GM19395 (cell line): ENCODE data around the gene PRKAR1B.
"Not testable (repeated sequence)": the region's sequence is repeated elsewhere in the genome, so short reads cannot be mapped to it uniquely, and the experiment has no call there.

Experiments
- ATAC-seq: cut with Tn5 transposase; IDR thresholded peaks from one replicate; pipeline ENCODE4 v1.9.1; 2021; ENCODE audit warnings: mild to moderate bottlenecking, moderate library complexity; ENCODE audit not compliant: unreplicated experiment

Gene PRKAR1B

GRCh38 chr7:651032-651728 lies 75.9 kb downstream of the PRKAR1B start:
- ATAC-seq: no peak

DNA sequence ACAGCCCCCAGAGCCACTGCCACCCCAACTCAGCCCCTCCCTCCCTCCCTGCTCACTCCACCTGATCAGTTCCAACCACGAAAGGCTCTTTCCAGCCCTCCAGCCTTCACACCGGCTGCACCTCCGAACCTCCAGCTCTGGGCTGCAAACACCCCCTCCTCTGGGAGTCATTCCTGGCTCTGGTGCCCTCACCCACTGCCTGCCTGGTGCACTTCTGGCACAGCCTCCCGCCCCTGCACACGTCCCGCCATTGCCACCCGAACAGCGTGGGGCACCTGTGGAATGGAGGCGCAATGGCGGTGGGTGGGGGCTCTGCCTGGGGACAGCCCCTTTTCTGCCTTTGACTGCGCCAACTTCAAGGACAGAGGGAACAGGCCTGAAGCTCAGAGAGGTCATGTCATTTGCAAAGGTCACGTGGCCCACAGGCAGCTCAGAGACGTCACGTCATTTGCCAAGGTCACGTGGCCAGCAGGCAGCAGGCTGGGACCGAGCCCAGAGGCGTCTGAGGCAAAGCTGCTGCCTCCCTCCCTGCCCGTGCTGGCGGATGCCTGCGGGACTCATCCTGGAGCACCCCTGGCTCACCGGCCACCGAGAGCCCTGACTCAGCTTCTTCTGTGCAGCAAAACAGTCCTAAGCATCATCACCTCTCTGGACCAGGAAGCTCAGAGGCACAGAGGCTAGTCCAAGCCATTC lies 76.6 kb downstream of the PRKAR1B start:
- no peak for ATAC-seq

DNA sequence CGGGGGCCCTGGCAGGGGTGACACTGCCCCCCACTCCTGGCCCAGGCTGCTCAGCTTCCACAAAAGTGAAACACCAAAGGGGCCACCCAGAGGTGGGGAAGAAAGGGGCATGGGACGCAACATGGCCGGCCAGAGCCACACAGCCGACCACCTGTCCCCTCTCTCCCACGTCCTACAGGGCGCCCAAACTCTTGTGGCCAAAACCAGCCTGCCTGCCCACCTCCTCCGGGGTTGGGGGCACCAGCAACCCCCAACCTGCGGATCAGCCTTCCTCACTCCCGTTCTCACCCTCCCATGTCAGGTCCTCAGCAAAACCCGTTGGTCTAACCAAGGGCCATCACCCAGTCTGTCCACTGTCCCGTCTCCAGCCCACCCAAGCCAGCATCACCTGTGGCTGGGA lies 80.1 kb downstream of the PRKAR1B start:
- no peak for ATAC-seq

GRCh38 chr7:646487-646886 lies 80.6 kb downstream of the PRKAR1B start:
- no peak for ATAC-seq

DNA sequence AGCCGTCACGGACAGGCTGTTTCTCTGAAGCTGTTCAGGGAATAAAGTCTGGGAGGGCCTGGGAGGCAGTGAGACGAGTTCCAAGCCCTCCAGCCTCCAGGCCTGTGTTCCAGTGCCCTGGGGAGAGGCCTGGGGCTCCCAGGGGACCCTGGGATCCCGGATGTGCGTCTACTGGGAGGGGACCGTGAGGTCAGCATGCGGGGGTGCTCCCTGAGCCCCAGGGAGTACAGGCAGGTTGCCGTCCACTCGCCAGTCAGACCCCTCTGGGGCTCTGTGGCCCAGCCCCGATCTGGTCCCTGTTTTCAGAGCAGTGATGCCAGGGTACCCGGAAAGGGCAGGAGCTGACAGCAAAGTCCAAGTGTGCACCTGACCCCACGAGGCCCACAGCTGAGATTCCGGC lies 81.5 kb downstream of the PRKAR1B start:
- no peak for ATAC-seq

- ATAC-seq: no peak
Observed at GRCh38 chr7:644381-645305, 82.4 kb downstream of the PRKAR1B start.

DNA sequence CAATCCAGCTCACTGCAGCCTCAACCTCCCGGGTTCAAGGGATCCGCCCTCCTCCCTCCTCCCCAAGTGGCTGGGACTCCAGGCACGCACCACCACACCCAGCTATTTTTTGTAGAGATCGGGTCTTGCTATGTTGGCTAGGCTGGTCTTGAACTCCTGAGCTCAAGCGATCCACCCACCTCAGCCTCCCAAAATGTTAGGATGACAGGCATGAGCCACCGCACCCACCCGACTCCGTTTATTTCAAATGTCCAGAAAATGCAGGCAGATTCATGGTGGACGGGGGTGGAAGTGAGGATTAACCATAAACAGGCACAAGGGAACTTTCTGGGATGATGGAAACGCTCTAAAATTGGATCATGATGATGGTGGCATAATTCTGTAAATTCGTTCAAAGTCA lies 85.1 kb downstream of the PRKAR1B start:
- ATAC-seq: no peak

DNA sequence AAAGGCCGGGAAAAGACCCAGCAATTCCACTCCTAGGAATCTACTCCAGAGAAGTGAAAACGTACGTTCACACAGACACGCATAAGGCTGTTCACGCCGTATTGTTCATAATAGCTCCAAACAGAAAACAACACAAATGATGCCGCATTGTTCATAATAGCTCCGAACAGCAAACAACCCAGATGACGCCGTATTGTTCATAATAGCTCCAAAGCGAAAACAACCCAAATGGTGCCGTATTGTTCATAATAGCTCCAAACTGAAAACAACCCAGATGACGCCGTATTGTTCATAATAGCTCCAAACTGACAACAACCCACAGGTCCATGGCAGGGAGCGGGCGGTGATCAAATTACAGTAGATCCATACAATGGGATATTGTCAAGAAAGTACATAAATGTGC lies 85.8 kb downstream of the PRKAR1B start:
- no peak for ATAC-seq

DNA sequence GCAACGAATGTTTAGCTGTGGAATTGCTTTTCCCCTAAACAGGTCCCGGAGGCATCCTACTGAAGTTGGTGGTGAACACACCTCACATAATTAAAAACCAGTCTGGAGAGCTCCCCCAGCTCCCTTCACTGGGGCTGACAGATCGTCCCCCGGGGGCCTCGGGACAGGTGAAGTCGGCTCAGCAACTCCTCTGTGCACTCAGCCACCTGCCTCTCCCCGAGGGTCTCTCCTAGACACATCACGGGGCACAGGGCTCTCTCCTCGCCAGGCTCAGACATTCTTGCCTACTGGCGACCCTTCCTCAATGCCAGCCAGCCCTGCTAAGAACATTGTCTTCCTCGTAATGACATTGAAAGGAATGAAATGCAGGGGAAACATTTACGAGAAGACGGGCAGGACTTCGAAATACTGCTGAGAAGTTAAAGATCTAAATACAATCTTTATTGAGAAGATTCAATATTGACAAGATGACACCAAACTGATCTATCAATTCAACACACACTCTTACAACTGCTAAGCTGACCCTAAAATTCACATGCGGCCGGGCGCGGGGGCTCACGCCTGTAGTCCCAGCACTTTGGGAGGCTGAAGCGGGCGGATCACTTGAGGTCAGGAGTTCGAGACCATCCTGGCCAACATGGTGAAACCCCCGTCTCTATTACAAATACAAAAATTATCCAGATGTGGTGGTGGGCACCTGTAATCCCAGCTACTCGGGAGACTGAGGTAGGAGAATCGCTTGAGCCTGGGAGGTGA lies 88.6 kb downstream of the PRKAR1B start:
- no peak for ATAC-seq

DNA sequence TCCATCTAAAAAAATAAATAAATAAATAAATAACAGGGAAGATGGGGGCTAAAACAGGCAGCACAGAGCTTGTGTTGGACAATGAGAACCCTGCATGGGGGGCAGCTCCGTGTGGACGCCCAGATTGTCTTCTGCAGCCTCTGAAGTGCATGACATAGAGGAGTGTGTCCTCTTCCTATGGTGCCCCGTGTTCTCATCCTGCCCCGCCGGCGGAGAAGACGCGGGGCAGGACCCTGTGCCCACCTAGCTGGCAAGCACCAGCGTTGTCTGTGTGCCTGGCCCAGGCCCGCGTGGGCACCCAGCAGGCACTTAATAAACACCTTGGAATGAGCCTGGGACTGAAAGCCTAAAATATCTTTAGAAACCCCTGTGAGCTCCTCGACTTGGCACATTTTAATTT lies 89.3 kb downstream of the PRKAR1B start:
- ATAC-seq: no peak

- ATAC-seq: no peak
Observed at GRCh38 chr7:636396-636795, 90.7 kb downstream of the PRKAR1B start.

DNA sequence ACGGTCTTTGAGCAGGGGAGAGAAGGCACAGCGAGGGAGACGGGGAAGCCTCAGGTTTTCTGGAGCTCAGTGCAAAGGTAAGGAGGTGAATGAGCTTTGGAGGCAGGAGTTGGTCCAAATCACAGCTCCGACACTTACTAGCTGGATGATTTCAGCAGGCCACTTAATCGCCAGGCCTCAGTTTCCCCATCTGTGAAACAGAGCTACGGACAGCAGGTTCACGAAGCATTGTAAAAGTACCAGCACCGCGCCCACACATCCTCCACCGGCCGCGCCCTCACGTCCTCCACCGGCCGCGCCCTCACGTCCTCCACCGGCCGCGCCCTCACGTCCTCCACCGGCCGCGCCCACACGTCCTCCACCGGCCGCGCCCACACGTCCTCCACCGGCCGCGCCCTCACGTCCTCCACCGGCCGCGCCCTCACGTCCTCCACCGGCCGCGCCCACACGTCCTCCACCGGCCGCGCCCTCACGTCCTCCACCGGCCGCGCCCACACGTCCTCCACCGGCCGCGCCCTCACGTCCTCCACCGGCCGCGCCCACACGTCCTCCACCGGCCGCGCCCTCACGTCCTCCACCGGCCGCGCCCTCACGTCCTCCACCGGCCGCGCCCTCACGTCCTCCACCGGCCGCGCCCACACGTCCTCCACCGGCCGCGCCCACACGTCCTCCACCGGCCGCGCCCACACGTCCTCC lies 91.2 kb downstream of the PRKAR1B start:
- not testable (repeated sequence) for ATAC-seq

DNA sequence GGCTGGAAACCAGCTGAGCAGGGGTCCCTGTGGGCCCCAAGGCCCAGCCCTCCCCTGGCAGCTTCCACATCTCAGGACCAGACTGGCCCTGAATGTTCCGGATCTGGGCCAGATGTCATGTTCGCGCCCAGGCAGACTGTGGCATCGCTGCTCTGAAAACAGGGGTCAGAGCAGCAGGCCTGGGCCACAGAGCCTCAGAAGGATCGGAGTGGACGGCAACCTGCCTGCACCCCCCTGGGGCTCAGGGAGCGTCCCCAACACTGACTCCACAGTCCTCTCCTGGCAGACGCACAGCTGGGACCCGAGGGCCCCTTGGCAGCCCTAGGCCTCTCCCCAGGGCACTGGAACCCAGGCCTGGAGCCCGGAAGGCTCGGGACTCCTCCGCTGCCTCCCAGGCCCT lies 91.9 kb downstream of the PRKAR1B start:
- no peak for ATAC-seq

DNA sequence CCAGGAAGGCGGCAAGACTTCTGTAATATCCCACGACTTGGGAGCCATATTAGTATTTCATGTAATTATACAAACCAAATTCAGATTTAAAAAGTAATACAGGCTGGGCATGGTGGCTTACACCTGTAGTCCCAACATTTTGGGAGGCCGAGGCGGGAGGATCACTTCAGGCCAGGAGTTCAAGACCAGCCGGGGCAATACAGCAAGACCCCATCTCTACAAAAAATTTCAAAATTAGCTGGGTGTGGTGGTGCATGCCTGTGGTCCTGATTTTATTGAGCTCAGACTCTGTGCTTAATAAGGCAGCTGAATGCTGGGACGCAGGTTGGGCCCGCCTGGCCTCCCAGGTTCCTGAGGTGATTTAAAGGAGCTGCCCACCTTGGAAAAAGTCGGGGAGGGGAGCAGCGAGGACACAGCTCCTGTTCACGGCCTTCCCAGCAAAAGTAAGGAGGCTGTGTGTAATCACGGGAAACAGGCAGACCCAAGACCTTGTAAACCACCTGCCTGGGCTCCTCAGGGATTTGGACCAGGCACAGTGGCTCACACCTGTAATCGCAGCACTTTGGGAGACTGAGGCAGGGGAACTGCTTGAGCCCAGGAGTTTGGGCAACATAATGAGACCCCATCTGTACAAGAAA lies 93.6 kb downstream of the PRKAR1B start:
- no peak for ATAC-seq

GRCh38 chr7:632831-633210 lies 94.3 kb downstream of the PRKAR1B start:
- ATAC-seq: no peak

DNA sequence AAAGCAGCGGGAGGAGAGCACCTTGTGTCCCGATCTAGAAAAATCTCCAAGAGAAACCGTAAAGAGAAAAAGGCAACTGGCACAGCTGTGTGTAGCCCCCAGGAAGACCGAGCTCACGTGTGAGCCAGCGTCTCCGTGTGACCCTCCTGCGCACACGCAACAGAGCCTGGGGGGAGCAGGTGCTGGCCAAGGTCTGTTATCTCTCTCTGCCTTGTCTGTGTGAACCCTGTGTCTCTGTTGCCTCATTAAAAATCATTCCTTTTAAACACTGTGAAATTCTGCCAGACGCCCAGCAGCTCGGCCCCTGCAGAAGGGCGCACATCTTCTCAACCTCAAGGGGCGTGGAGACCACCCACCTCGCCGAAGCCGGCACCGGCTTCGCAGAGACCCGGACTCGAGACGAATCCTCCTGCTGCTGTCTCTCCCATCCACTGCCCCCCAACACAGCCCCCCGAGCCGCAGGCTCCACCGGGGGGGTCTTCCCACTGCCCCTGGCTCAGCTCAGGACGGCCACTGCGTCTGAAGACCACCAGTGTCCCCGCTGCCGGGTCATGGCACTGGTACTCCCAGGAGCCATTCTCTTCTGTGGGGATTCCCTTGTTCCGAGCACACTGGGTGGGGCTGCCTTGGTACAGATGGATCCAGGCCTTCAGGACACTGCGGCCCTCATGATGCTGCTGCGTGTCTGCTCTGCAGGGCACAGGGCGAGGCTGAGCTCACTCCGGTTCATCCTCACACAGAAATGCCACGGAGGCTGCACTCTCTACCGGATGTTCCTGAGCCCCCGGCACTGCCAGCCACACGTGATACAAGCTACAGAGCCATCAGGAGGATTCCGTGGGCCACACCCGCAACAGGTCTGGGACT lies 94.9 kb downstream of the PRKAR1B start:
- no peak for ATAC-seq

- no peak for ATAC-seq
Observed at GRCh38 chr7:631291-631711, 95.8 kb downstream of the PRKAR1B start.

DNA sequence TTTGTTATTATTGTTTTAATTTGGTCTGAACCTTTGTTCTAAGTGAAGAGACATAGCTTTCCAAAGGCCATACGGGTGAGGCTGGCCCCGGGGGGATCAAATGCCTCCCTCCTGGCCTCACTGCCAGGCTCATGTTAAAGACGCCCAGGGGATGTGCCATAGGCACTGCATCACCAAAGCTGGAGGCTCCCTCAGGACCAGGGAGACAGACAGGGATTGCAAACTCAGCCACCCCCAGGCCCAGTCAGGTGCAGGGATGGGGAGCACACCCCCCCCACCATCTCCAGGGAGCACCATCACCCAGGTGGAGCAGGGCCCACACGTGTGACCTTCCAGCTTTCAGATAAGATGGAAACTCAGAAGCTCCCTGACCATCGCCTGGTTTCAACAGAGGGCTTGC lies 96.5 kb downstream of the PRKAR1B start:
- ATAC-seq: no peak

DNA sequence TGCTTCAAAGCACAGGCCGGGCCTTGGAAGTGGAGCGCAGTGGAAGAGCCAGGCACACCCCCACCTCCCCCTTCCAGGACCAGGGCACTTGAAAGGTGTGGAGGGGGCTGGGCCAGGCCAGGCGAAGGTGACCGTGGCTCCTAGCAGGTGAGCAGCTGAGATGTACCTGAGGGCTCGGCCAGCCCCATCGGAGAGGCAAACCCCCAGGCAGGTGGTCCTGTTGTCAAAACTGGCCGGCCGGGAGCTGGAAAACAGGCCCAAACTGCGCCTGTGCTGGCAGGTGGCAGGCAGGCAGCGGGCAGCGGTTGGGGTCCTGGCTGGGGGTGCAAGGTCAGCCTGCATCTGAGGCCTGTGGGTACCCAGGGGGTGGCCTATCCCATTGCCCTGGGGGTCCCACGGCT lies 97.0 kb downstream of the PRKAR1B start:
- ATAC-seq: no peak
